Subcutaneous adipose tissue (tissue), 4 donors: Measurements from ENCODE around the gene CFAP410. TPM values are rescaled to one million over a fixed set of nuclear protein-coding genes. Genes with fewer than 3 reads are reported as not detected.

ENCODE experiments used
- total RNA-seq, 4 donors: library from RNA; depleted of rRNA; stranded (reverse); fragments of >200 nt; gene quantifications; one replicate each; pipeline ENCODE4 v1.1.0, GENCODE V29; 2016
- TF ChIP-seq, protein P1 (sequence below): fragments of 450-650 bp; IDR thresholded peaks from one replicate; pipeline ENCODE4 v1.5.1; 2016; ENCODE audit warnings: low read depth, mild to moderate bottlenecking, control low read depth, antibody characterized with exemption, moderate library complexity

Gene CFAP410
- total RNA-seq, 4 donors from 2014 or later: 9.1 to 56.7 (median 23.1) TPM

DNA sequence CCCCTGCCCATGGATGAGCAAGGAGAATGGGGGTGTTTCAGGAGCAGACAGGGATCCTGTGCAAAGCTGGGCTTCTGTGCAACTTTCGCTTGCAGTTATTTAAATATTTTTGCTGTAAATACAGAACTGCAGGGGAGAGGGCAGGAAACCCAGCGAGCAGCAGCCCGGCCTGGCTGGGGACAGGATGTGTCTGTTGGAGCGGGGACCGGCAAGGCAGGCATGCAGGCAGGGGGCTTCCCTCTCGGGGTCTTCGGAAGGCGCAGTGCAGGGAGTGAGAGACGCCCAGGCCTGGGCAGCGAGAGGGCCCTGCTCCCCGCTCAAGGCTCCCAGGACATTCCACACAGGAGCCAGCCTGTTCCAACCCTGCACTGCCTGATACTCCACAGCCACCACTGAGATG is 55.2 kb downstream of the CFAP410 start:
- TF ChIP-seq, protein P1, sequence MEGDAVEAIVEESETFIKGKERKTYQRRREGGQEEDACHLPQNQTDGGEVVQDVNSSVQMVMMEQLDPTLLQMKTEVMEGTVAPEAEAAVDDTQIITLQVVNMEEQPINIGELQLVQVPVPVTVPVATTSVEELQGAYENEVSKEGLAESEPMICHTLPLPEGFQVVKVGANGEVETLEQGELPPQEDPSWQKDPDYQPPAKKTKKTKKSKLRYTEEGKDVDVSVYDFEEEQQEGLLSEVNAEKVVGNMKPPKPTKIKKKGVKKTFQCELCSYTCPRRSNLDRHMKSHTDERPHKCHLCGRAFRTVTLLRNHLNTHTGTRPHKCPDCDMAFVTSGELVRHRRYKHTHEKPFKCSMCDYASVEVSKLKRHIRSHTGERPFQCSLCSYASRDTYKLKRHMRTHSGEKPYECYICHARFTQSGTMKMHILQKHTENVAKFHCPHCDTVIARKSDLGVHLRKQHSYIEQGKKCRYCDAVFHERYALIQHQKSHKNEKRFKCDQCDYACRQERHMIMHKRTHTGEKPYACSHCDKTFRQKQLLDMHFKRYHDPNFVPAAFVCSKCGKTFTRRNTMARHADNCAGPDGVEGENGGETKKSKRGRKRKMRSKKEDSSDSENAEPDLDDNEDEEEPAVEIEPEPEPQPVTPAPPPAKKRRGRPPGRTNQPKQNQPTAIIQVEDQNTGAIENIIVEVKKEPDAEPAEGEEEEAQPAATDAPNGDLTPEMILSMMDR: no peak

DNA sequence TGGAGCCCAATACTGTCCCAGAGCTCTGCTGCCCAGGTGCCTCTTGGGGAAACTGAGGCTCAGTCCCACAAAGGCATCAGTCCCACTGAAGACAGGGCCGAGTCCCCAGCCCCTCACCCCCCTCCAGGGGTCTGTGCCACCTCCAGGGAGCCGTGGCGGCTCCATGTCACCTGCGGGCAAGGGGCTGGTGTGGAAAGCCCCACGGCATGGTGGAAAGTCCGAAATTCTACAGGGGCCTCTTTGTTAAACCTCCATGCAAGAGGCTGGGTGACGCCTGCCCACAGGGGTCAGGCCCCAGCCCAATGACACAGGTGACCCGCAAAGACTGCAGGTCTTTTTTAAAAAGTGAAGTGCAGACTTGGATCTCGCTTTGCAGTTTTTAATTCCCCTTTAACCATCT is 56.8 kb downstream of the CFAP410 start:
- TF ChIP-seq, protein P1: no peak

DNA sequence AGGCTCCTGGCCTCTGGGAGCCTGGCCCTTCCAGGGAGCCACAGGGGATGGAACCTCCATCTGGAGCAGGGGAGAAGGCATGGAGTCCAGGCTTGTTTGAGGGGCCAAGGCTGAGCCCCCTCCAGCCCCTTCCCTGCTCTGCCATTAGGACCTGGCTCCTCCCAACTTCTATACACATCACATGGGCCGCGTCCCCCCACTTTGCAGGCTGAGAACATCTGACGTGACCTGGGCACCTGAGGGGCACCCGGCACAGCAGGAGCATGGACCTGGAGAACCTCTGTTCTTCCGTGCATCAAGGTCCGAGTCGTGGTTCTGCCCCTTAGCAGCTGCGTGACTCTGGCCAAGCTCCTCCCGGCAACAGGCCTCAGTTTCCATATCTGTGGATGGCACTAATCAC is 57.4 kb downstream of the CFAP410 start:
- TF ChIP-seq, protein P1: no peak

DNA sequence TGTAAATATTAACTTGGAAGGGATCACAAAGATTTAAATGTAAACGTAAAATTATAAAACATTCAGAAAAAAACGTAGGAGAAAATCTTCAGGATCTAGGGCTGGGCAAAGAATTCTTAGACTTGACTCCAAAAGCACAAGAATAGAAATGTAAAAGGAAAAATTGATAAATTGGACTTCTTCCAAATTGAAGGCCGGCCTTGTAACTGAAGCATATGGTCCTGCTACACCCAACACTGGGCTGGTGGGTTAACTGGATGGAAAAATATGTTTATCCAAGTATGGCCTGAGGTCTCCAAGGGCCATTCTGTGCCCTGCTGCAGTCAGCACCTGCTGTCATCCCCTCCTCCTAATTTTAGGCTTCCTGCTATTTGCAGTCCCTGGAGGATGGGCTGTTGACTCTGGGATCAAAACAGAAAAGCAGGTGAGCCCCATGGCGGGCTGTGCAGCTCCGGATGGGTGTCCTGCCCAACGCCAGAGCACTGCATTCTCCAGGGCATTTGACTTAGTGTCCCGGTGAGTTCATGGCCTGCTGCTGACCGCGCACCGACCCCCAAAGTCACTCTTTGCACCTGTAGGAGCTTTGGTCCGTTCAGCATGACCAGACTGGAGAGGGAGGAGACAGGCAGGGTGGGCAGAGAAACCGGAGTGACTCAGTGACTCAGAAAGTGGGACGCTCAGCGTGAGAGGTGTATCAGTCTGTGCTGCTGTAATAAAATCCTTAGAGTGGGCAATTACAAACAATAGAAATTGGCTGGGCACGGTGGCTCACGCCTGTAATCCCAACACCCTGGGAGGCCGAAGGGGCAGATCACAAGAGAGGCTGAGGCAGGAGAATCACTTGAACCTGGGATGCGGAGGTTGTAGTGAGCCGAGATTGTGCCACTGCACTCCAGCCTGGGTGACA is 59.6 kb downstream of the CFAP410 start:
- TF ChIP-seq, protein P1: no peak

Other genes starting within 250 kb of the CFAP410 start
- gene PWP2, start 232.0 kb downstream of the CFAP410 start, total RNA-seq: 10 to 100 TPM in 2 of 4 donors, 1 to 10 TPM in 2; 3.9 to 13.4 (median 9.4) TPM
- gene GATD3, start 205.7 kb downstream of the CFAP410 start, total RNA-seq: 10 to 100 TPM in 3 of 4 donors, 1 to 10 TPM in 1; 5.6 to 97.2 (median 16.4) TPM
- 1 to 10 TPM; 1.3 to 2.4 (median 1.7) TPM for gene ICOSLG, start 98.4 kb downstream of the CFAP410 start, total RNA-seq
- not detected for gene DNMT3L, start 77.5 kb downstream of the CFAP410 start, total RNA-seq
- not detected for gene AIRE, start 53.5 kb downstream of the CFAP410 start, total RNA-seq
- gene PFKL, start 39.3 kb downstream of the CFAP410 start, total RNA-seq: 100 to 1,000 TPM in 1 of 4 donors, 10 to 100 TPM in 3; 51.0 to 177 (median 77.3) TPM
- 1 to 10 TPM; 2.9 to 7.0 (median 6.1) TPM for gene TRPM2, start 14.2 kb upstream of the CFAP410 start, total RNA-seq
- 1 to 10 TPM in 3 of 4 donors, under 1 TPM in 1; 0.98 to 4.2 (median 3.0) TPM for gene LRRC3, start 116.1 kb upstream of the CFAP410 start, total RNA-seq
- not detected for gene KRTAP10-1, start 200.8 kb upstream of the CFAP410 start, total RNA-seq
- gene KRTAP10-2, start 212.1 kb upstream of the CFAP410 start, total RNA-seq: not detected
- not detected for gene KRTAP10-3, start 219.4 kb upstream of the CFAP410 start, total RNA-seq
- gene KRTAP10-4, start 234.3 kb upstream of the CFAP410 start, total RNA-seq: not detected
- gene KRTAP10-5, start 241.2 kb upstream of the CFAP410 start, total RNA-seq: not detected